NCI-H510A treated with DMSO at 0.1 percent for 48 hours (cell line): ENCODE data around the gene TLCD5.

Source experiments
- DNase-seq: peaks from one replicate; lab custom pipeline; 2025; lab: John Stamatoyannopoulos, UW

Gene TLCD5

GRCh38 chr11:120308081-120308480 lies 17.0 kb upstream of the TLCD5 start:
- DNase-seq = no peak

- no peak for DNase-seq
These were observed 14.2 kb upstream of the TLCD5 start for GRCh38 chr11:120310870-120311269.

GRCh38 chr11:120314861-120315260 lies 10.2 kb upstream of the TLCD5 start:
- DNase-seq = no peak

- DNase-seq = no peak
These were observed 8.0 kb upstream of the TLCD5 start for GRCh38 chr11:120316880-120317688.

- DNase-seq = no peak
These were observed 7.2 kb upstream of the TLCD5 start for GRCh38 chr11:120317689-120318480.

GRCh38 chr11:120318906-120319305 lies 6.2 kb upstream of the TLCD5 start:
- DNase-seq = no peak

- DNase-seq = no peak
These were observed 1.1 kb downstream of the TLCD5 start for GRCh38 chr11:120326228-120326627.

GRCh38 chr11:120326845-120327281 lies 1.8 kb downstream of the TLCD5 start:
- no peak for DNase-seq

- DNase-seq = no peak
These were observed 2.2 kb downstream of the TLCD5 start for GRCh38 chr11:120327311-120327710.

GRCh38 chr11:120329556-120329955 lies 4.5 kb downstream of the TLCD5 start:
- no peak for DNase-seq

- DNase-seq = no peak
These were observed 4.9 kb downstream of the TLCD5 start for GRCh38 chr11:120330045-120330444.

- DNase-seq = no peak
These were observed 6.3 kb downstream of the TLCD5 start for GRCh38 chr11:120331301-120331996.

- no peak for DNase-seq
These were observed 8.0 kb downstream of the TLCD5 start for GRCh38 chr11:120332822-120333716.

- no peak for DNase-seq
These were observed 8.7 kb downstream of the TLCD5 start for GRCh38 chr11:120333801-120334200.

- DNase-seq = no peak
These were observed 9.2 kb downstream of the TLCD5 start for GRCh38 chr11:120334332-120334731.

- peak; percentile 87 for DNase-seq
These were observed 9.9 kb downstream of the TLCD5 start for GRCh38 chr11:120334894-120335462.

- peak; percentile 71 for DNase-seq
These were observed 10.4 kb downstream of the TLCD5 start for GRCh38 chr11:120335556-120335907.

- DNase-seq = peak; percentile 91
These were observed 11.0 kb downstream of the TLCD5 start, which contains the start of gene ARHGEF12 for GRCh38 chr11:120335908-120336640. Gene ARHGEF12, plus strand, starts transcription at chr11:120336413. Its CDS starts 831 bp downstream, at chr11:120337244.

GRCh38 chr11:120336641-120337354 lies 11.7 kb downstream of the TLCD5 start:
- peak; percentile 44 for DNase-seq
